ENCODE results near the gene SMCO4.
A peak's percentile ranks its signal among the peaks of the same experiment; 100 is the strongest.
"Not testable (repeated sequence)": the region's sequence is repeated elsewhere in the genome, so short reads cannot be mapped to it uniquely, and the experiment has no call there.

Gene SMCO4

GRCh38 chr11:93559681-93560080 lies 16.5 kb upstream of the SMCO4 start:
- no peak for DNase-seq

GRCh38 chr11:93552874-93553273 lies 9.7 kb upstream of the SMCO4 start:
- no peak for DNase-seq

GRCh38 chr11:93549976-93550375 lies 6.8 kb upstream of the SMCO4 start:
- no peak for DNase-seq

- no peak for DNase-seq
These were observed 5.6 kb upstream of the SMCO4 start for GRCh38 chr11:93548679-93549319.

GRCh38 chr11:93547773-93548172 lies 4.6 kb upstream of the SMCO4 start:
- DNase-seq: no peak

- no peak for DNase-seq
These were observed 3.8 kb upstream of the SMCO4 start for GRCh38 chr11:93547028-93547427.

GRCh38 chr11:93545566-93545965 lies 2.4 kb upstream of the SMCO4 start:
- DNase-seq: no peak

GRCh38 chr11:93542811-93543229 lies 371 bp downstream of the SMCO4 start:
- DNase-seq: peak; percentile 71

GRCh38 chr11:93541884-93542810 lies 1.0 kb downstream of the SMCO4 start:
- peak; percentile 27 for DNase-seq

- DNase-seq: no peak
These were observed 2.2 kb downstream of the SMCO4 start for GRCh38 chr11:93540896-93541553.

- DNase-seq: no peak
These were observed 2.9 kb downstream of the SMCO4 start for GRCh38 chr11:93540337-93540736.

GRCh38 chr11:93537767-93538261 lies 5.4 kb downstream of the SMCO4 start:
- peak; percentile 16 for DNase-seq

GRCh38 chr11:93537049-93537448 lies 6.1 kb downstream of the SMCO4 start:
- DNase-seq: peak; percentile 75

- no peak for DNase-seq
These were observed 6.9 kb downstream of the SMCO4 start for GRCh38 chr11:93536101-93536861.

- DNase-seq: not testable (repeated sequence)
These were observed 7.6 kb downstream of the SMCO4 start for GRCh38 chr11:93535578-93535977.

GRCh38 chr11:93532806-93533205 lies 10.4 kb downstream of the SMCO4 start:
- no peak for DNase-seq

- no peak for DNase-seq
These were observed 10.9 kb downstream of the SMCO4 start for GRCh38 chr11:93532281-93532789.

GRCh38 chr11:93530468-93530826 lies 12.7 kb downstream of the SMCO4 start:
- no peak for DNase-seq

- DNase-seq: peak; percentile 28
These were observed 13.3 kb downstream of the SMCO4 start for GRCh38 chr11:93529707-93530467.

GRCh38 chr11:93528757-93529645 lies 14.2 kb downstream of the SMCO4 start:
- DNase-seq: no peak

GRCh38 chr11:93528252-93528651 lies 14.9 kb downstream of the SMCO4 start:
- no peak for DNase-seq
